HepG2 (cell line): ENCODE data around the gene TPD52L2. TPM values are rescaled to one million over a fixed set of nuclear protein-coding genes. Genes with fewer than 3 reads are reported as not detected.

Experiments
- FLYWCH1 ChIP-seq: sonication (generic); formaldehyde crosslinking; IDR thresholded peaks from 2 replicates; pipeline ENCODE4 v1.8.1; 2023; ENCODE audit warnings: mild to moderate bottlenecking, missing genetic modification reagents
- HOXD1 ChIP-seq: sonication (generic); formaldehyde crosslinking; IDR thresholded peaks from 2 replicates; pipeline ENCODE4 v1.5.0; 2020; ENCODE audit warnings: missing genetic modification reagents
- ISL2 ChIP-seq: sonication (generic); formaldehyde crosslinking; IDR thresholded peaks from 2 replicates; pipeline ENCODE4 v1.5.0; 2020; ENCODE audit warnings: missing genetic modification reagents
- KDM3A ChIP-seq: IDR thresholded peaks from 2 replicates; pipeline ENCODE4 v1.6.1; 2018; ENCODE audit warnings: low read depth, missing compliant biosample characterization
- PCBP1 ChIP-seq: fragments of 200-400 bp; formaldehyde crosslinking; IDR thresholded peaks from 2 replicates; pipeline ENCODE4 v1.6.1; 2017; ENCODE audit warnings: mild to moderate bottlenecking, low read depth, low read length, borderline replicate concordance
- RBAK ChIP-seq: sonication (generic); formaldehyde crosslinking; IDR thresholded peaks from 2 replicates; pipeline ENCODE4 v1.5.1; 2020; ENCODE audit warnings: mild to moderate bottlenecking, missing genetic modification reagents
- SIX4 ChIP-seq: sonication (generic); formaldehyde crosslinking; IDR thresholded peaks from 2 replicates; pipeline ENCODE4 v1.4.0; 2020; ENCODE audit warnings: missing genetic modification reagents
- SUZ12 ChIP-seq: fragments of 150-350 bp; IDR thresholded peaks from 2 replicates; pipeline ENCODE4 v1.6.1; 2014; ENCODE audit warnings: low read depth, low read length
- ZBTB43 ChIP-seq: sonication (generic); formaldehyde crosslinking; conservative IDR thresholded peaks from 2 replicates; pipeline ENCODE4 v1.4.0; 2020; ENCODE audit warnings: missing genetic modification reagents
- ZFP1 ChIP-seq: IDR thresholded peaks from 2 replicates; pipeline ENCODE4 v1.6.1; 2016
- ZNF232 ChIP-seq: sonication (generic); formaldehyde crosslinking; IDR thresholded peaks from 2 replicates; pipeline ENCODE4 v1.4.0; 2020; ENCODE audit warnings: missing genetic modification reagents, borderline replicate concordance
- ZNF263 ChIP-seq: sonication (generic); formaldehyde crosslinking; IDR thresholded peaks from 2 replicates; pipeline ENCODE4 v1.4.0; 2020; ENCODE audit warnings: missing genetic modification reagents
- ZNF329 ChIP-seq: sonication (generic); formaldehyde crosslinking; IDR thresholded peaks from 2 replicates; pipeline ENCODE4 v1.9.0; 2021; ENCODE audit warnings: low read depth, mild to moderate bottlenecking, missing genetic modification reagents
- ZNF333 ChIP-seq: sonication (generic); formaldehyde crosslinking; IDR thresholded peaks from 2 replicates; pipeline ENCODE4 v1.4.0; 2020; ENCODE audit warnings: mild to moderate bottlenecking, missing genetic modification reagents, borderline replicate concordance
- ZNF451 ChIP-seq: sonication (generic); formaldehyde crosslinking; IDR thresholded peaks from 2 replicates; pipeline ENCODE4 v1.5.0; 2020; ENCODE audit warnings: mild to moderate bottlenecking, missing genetic modification reagents
- ZSCAN21 ChIP-seq: sonication (generic); formaldehyde crosslinking; IDR thresholded peaks from 2 replicates; pipeline ENCODE4 v1.8.0; 2022; ENCODE audit warnings: mild to moderate bottlenecking, missing genetic modification reagents, moderate library complexity, borderline replicate concordance
- polyA plus RNA-seq, 8 experiments: library from polyadenylated mRNA; depleted of rRNA in 3 of 8; stranded (reverse) in 7 of 8; unstranded in 1 of 8; fragments of >200 nt; fragmentation: Illumina TruSeq in 4 of 8; extraction: Trizol in 4 of 8; gene quantifications; 2 replicates each; pipeline versions ENCODE4 v1.2.1 to v1.2.3, GENCODE V29; 2011 to 2016; ENCODE audit warnings: low read depth in 4 of 8, missing spikeins in 1 of 8, mixed read lengths in 1 of 8; ENCODE audit not compliant: insufficient read depth in 1 of 8
- total RNA-seq, 5 experiments: library from RNA; depleted of rRNA; stranded (reverse); fragments of >200 nt; fragmentation: Illumina TruSeq; extraction: Trizol; gene quantifications; 2 replicates each; pipeline ENCODE4 v1.2.3, GENCODE V29; 2016; ENCODE audit warnings: low read depth in 1 of 5
- TF ChIP-seq, protein P1 (sequence below): sonication (generic); formaldehyde crosslinking; IDR thresholded peaks from 2 replicates; pipeline ENCODE4 v1.4.0; 2020; ENCODE audit warnings: missing genetic modification reagents, borderline replicate concordance
- TF ChIP-seq, protein P2 (sequence below): sonication (generic); formaldehyde crosslinking; IDR thresholded peaks from 2 replicates; pipeline ENCODE4 v1.5.0; 2020; ENCODE audit warnings: mild to moderate bottlenecking, missing genetic modification reagents
- TF ChIP-seq, protein P3 (sequence below): sonication (generic); formaldehyde crosslinking; IDR thresholded peaks from 2 replicates; pipeline ENCODE4 v1.8.0; 2023; ENCODE audit warnings: mild to moderate bottlenecking, missing genetic modification reagents
- TF ChIP-seq, protein P4 (sequence below): sonication (generic); formaldehyde crosslinking; IDR thresholded peaks from 2 replicates; pipeline ENCODE4 v1.4.0; 2020; ENCODE audit warnings: missing genetic modification reagents, mild to moderate bottlenecking, borderline replicate concordance

The TPD52L2 gene
- total and polyA plus RNA-seq, 2 of the 13 experiments (the other 11 are each of a cell fraction or from before 2014, with no cell fraction given) = 156 to 184 TPM

DNA sequence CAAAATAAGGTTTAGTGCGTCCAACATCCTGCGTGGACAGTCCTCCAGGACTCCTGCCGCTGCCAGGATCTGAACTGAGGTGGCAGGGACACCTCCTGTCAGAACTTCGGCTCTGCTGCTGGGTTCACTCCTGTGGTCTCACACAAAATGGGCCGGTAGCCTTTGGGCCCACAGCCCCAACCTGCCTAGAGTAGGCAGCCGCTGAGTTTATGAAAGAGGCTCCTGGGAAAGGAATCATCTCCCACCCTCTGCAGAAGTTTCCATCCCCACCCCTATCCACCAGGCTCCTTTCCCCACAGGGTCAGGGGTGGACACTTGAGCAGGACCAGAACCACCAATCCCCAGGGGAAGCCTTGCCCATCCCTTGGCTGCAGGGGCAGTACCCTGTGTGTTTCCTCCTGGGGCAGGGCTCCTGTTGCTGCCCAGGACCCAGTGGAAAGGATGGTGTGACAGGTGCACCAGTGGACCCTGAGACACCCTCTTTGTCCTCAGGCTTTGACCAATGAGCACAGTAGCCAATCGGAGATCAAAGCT is 5.8 kb upstream of the TPD52L2 start (continued):
- TF ChIP-seq, protein P1, sequence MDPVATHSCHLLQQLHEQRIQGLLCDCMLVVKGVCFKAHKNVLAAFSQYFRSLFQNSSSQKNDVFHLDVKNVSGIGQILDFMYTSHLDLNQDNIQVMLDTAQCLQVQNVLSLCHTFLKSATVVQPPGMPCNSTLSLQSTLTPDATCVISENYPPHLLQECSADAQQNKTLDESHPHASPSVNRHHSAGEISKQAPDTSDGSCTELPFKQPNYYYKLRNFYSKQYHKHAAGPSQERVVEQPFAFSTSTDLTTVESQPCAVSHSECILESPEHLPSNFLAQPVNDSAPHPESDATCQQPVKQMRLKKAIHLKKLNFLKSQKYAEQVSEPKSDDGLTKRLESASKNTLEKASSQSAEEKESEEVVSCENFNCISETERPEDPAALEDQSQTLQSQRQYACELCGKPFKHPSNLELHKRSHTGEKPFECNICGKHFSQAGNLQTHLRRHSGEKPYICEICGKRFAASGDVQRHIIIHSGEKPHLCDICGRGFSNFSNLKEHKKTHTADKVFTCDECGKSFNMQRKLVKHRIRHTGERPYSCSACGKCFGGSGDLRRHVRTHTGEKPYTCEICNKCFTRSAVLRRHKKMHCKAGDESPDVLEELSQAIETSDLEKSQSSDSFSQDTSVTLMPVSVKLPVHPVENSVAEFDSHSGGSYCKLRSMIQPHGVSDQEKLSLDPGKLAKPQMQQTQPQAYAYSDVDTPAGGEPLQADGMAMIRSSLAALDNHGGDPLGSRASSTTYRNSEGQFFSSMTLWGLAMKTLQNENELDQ (CRISPR knock-in tag) = peak; percentile 67; the same call in 1 of the 2 replicates
- no peak for TF ChIP-seq SUZ12
- TF ChIP-seq ZBTB43 = 0 out of 2 replicates have a peak, but pooled peaks have one; percentile 70
- TF ChIP-seq HOXD1 = 0 out of 2 replicates have a peak, but pooled peaks have one; percentile 2
- TF ChIP-seq ZSCAN21 (CRISPR knock-in tag) = 0 out of 2 replicates have a peak, but pooled peaks have one; percentile 17
- no peak for TF ChIP-seq SIX4 (CRISPR knock-in tag)
- TF ChIP-seq ISL2 (CRISPR knock-in tag) = 0 out of 2 replicates have a peak, but pooled peaks have one; percentile 4
- TF ChIP-seq ZNF333 (CRISPR knock-in tag) = no peak
- TF ChIP-seq FLYWCH1 (CRISPR knock-in tag) = 0 out of 2 replicates have a peak, but pooled peaks have one; percentile 38
- no peak for TF ChIP-seq KDM3A (CRISPR knock-in tag)
- TF ChIP-seq ZNF263 (CRISPR knock-in tag) = peak; percentile 6; the same call in 1 of the 2 replicates
- TF ChIP-seq RBAK (CRISPR knock-in tag) = no peak
- no peak for TF ChIP-seq ZNF329
- TF ChIP-seq, protein P2, sequence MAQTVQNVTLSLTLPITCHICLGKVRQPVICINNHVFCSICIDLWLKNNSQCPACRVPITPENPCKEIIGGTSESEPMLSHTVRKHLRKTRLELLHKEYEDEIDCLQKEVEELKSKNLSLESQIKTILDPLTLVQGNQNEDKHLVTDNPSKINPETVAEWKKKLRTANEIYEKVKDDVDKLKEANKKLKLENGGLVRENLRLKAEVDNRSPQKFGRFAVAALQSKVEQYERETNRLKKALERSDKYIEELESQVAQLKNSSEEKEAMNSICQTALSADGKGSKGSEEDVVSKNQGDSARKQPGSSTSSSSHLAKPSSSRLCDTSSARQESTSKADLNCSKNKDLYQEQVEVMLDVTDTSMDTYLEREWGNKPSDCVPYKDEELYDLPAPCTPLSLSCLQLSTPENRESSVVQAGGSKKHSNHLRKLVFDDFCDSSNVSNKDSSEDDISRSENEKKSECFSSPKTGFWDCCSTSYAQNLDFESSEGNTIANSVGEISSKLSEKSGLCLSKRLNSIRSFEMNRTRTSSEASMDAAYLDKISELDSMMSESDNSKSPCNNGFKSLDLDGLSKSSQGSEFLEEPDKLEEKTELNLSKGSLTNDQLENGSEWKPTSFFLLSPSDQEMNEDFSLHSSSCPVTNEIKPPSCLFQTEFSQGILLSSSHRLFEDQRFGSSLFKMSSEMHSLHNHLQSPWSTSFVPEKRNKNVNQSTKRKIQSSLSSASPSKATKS (CRISPR knock-in tag) = no peak
- no peak for TF ChIP-seq ZNF451 (CRISPR knock-in tag)
- TF ChIP-seq, protein P3, sequence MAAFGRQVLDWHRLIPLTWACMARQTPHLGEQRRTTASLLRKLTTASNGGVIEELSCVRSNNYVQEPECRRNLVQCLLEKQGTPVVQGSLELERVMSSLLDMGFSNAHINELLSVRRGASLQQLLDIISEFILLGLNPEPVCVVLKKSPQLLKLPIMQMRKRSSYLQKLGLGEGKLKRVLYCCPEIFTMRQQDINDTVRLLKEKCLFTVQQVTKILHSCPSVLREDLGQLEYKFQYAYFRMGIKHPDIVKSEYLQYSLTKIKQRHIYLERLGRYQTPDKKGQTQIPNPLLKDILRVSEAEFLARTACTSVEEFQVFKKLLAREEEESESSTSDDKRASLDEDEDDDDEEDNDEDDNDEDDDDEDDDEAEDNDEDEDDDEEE (CRISPR knock-in tag) = 0 out of 2 replicates have a peak, but pooled peaks have one; percentile 1
- TF ChIP-seq PCBP1 = no peak
- 0 out of 2 replicates have a peak, but pooled peaks have one; percentile 36 for TF ChIP-seq ZNF232 (CRISPR knock-in tag)
- TF ChIP-seq ZFP1 (CRISPR knock-in tag) = no peak
- TF ChIP-seq, protein P4, sequence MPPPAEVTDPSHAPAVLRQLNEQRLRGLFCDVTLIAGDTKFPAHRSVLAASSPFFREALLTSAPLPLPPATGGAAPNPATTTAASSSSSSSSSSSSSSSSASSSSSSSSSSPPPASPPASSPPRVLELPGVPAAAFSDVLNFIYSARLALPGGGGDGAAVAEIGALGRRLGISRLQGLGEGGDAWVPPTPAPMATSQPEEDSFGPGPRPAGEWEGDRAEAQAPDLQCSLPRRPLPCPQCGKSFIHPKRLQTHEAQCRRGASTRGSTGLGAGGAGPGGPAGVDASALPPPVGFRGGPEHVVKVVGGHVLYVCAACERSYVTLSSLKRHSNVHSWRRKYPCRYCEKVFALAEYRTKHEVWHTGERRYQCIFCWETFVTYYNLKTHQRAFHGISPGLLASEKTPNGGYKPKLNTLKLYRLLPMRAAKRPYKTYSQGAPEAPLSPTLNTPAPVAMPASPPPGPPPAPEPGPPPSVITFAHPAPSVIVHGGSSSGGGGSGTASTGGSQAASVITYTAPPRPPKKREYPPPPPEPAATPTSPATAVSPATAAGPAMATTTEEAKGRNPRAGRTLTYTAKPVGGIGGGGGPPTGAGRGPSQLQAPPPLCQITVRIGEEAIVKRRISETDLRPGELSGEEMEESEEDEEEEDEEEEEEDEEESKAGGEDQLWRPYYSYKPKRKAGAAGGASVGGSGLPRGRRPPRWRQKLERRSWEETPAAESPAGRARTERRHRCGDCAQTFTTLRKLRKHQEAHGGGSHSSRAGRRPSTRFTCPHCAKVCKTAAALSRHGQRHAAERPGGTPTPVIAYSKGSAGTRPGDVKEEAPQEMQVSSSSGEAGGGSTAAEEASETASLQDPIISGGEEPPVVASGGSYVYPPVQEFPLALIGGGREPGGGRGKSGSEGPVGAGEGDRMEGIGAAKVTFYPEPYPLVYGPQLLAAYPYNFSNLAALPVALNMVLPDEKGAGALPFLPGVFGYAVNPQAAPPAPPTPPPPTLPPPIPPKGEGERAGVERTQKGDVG (CRISPR knock-in tag) = no peak; the same call in 1 of the 2 replicates
